ENCODE results near the gene EIF2A.

The EIF2A gene

DNA sequence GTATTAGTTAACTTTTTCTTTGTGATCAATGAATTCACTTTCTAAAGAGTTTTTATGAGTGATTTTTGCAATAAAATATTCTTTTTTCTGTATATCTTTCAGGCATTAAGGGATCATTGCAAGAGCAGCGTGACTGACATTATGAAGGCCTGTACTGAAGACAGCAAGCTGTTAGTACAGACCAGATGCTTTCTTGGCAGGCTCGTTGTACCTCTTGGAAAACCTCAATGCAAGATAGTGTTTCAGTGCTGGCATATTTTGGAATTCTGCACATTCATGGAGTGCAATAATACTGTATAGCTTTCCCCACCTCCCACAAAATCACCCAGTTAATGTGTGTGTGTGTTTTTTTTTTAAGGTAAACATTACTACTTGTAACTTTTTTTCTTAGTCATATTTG is 81.0 kb downstream of the EIF2A start:
- no peak overlapping the region for H3K4me3 ChIP-seq (ENCODE audit: low read depth, low read length)

DNA sequence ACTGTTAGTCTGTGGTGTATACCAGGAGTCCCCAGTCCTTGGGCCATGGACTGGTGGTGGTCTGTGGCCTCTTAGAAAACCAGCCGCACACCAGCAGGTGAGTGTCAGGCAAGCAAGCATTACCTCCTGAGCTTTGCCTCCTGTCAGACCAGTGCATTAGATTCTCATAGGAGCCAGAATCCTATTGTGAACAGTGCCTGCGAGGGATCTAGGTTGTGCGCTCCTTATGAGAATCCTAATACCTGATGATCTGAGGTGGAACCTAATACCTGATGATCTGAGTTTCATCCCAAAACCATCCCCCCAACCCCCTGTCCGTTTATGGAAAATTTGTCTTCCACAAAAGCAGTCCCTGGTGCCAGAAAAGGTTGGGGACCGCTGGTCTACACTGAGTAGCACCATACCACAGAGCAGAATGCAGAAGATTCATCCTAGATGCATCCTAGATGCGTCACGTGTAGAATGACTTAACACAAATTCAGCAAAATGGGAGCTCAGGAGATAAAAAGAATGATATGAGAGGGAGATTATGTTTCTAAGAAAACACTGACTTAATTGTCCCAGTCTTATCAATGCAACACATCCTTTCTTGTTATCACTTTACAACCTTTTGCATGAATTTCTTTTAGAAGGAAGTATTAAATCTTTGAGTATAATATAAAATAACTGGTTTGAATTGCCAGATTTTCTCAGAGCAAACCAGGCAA is 85.1 kb downstream of the EIF2A start:
- Histone ChIP-seq H3K27ac (no peak overlapping the region), H2AFZ (no peak overlapping the region), H3K9ac (no peak overlapping the region), H3K9me3 (ENCODE audit: control insufficient read depth, low read length) (no peaks in the 10 kb centered on the region), H3K4me1 (no peaks in the 10 kb centered on the region), H3K79me2 (no peaks in the 10 kb centered on the region), H3K36me3 (ENCODE audit: control insufficient read depth, insufficient read depth, low read length) (no peaks in the 10 kb centered on the region), H3K4me2 (ENCODE audit: low read length) (no peak overlapping the region), H3K4me3 (ENCODE audit: low read depth, low read length) (no peak overlapping the region), H3K27me3 (ENCODE audit: control insufficient read depth, insufficient read depth, low read length) (no peaks in the 10 kb centered on the region)
- TF ChIP-seq, protein P1, sequence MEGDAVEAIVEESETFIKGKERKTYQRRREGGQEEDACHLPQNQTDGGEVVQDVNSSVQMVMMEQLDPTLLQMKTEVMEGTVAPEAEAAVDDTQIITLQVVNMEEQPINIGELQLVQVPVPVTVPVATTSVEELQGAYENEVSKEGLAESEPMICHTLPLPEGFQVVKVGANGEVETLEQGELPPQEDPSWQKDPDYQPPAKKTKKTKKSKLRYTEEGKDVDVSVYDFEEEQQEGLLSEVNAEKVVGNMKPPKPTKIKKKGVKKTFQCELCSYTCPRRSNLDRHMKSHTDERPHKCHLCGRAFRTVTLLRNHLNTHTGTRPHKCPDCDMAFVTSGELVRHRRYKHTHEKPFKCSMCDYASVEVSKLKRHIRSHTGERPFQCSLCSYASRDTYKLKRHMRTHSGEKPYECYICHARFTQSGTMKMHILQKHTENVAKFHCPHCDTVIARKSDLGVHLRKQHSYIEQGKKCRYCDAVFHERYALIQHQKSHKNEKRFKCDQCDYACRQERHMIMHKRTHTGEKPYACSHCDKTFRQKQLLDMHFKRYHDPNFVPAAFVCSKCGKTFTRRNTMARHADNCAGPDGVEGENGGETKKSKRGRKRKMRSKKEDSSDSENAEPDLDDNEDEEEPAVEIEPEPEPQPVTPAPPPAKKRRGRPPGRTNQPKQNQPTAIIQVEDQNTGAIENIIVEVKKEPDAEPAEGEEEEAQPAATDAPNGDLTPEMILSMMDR (IDR thresholded peaks at IDR 0.05), result no peak

More for the DNA sequence above, 81.0 kb downstream of the EIF2A start:
- no peak overlapping the region for H3K4me2 ChIP-seq (ENCODE audit: low read length)
- H3K9me3 ChIP-seq (ENCODE audit: control insufficient read depth, low read length), result no peaks in the 10 kb centered on the region
- no peaks in the 10 kb centered on the region for H3K27me3 ChIP-seq (ENCODE audit: control insufficient read depth, insufficient read depth, low read length)
- no peak overlapping the region for H2AFZ ChIP-seq
- H3K4me1 ChIP-seq, result no peaks in the 10 kb centered on the region
- no peaks in the 10 kb centered on the region for H3K36me3 ChIP-seq (ENCODE audit: control insufficient read depth, insufficient read depth, low read length)
- no peak overlapping the region for H3K9ac ChIP-seq
- H3K79me2 ChIP-seq, result no peaks in the 10 kb centered on the region
- TF ChIP-seq, protein P1 (IDR thresholded peaks at IDR 0.05), result no peak
- no peak overlapping the region for H3K27ac ChIP-seq

DNA sequence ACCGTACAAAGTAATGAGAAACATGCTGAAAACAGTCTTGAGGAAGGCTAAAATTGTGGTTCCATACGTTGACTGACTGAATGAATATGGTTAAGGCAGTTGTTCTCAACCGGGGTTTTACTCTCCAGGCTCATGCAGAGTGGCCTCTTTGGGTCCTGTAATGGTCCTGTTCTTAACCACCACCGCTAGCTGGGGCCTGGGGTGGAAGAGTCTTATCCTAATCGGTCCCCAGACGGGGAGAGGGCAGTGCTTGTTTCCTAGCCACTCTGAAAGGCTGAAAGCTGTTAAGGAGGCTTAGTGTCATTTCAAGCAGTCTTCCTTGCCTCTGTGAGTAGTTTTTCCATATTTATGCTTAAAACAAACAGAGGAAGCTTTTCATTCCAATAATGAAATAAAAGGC is 88.5 kb downstream of the EIF2A start:
- Histone ChIP-seq H3K4me2 (ENCODE audit: low read length) (no peak overlapping the region), H3K4me1 (no peaks in the 10 kb centered on the region), H3K4me3 (ENCODE audit: low read depth, low read length) (no peak overlapping the region), H3K9ac (no peak overlapping the region), H3K27ac (no peak overlapping the region), H3K79me2 (no peaks in the 10 kb centered on the region), H3K9me3 (ENCODE audit: control insufficient read depth, low read length) (no peaks in the 10 kb centered on the region), H3K36me3 (ENCODE audit: control insufficient read depth, insufficient read depth, low read length) (no peaks in the 10 kb centered on the region), H3K27me3 (ENCODE audit: control insufficient read depth, insufficient read depth, low read length) (no peaks in the 10 kb centered on the region), H2AFZ (no peak overlapping the region)
- TF ChIP-seq, protein P1 (IDR thresholded peaks at IDR 0.05), result no peak

DNA sequence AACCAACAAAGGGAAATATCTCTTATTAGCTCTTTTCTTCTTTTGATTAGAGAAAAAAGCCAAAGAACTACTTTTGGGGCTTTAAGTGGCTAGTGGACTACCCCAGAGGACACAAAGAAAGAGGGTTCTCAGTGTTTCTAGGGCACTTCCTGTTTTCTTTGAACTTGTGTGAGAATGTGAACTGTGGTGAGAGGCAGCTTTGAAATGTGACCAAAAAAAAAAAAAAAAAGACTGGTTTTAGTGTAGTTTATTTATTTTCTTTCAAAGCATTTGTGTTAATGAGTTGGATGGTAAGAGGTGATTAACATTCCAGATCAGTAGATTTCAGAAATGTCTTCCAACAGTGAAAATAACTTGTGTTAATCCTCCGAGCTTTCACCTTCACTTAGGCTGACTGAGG is 88.9 kb downstream of the EIF2A start:
- Histone ChIP-seq H2AFZ (no peak overlapping the region), H3K27ac (no peak overlapping the region), H3K4me3 (ENCODE audit: low read depth, low read length) (no peak overlapping the region), H3K36me3 (ENCODE audit: control insufficient read depth, insufficient read depth, low read length) (no peaks in the 10 kb centered on the region), H3K9me3 (ENCODE audit: control insufficient read depth, low read length) (no peaks in the 10 kb centered on the region), H3K4me2 (ENCODE audit: low read length) (no peak overlapping the region), H3K79me2 (no peaks in the 10 kb centered on the region), H3K27me3 (ENCODE audit: control insufficient read depth, insufficient read depth, low read length) (no peaks in the 10 kb centered on the region), H3K4me1 (no peaks in the 10 kb centered on the region), H3K9ac (no peak overlapping the region)
- TF ChIP-seq, protein P1 (IDR thresholded peaks at IDR 0.05), result no peak
